Activated CD4-positive, alpha-beta T cell treated with anti-CD3 and anti-CD28 coated beads, Interleukin-2, amount 10 ng/mL, durations not matched to agents 7 days and 5 days (primary cell): ENCODE measurements around the gene RPS19BP1. TPM values are rescaled to one million over a fixed set of nuclear protein-coding genes. Genes with fewer than 3 reads are reported as not detected.

Experiments
- CTCF ChIA-PET: fragments of 350-600 bp; sonication (Branson Sonifier 250); formaldehyde crosslinking; loops from one replicate; lab custom pipeline; 2021; ENCODE audit warnings: antibody characterized with exemption; lab: Charles Lee
- POLR2A ChIA-PET: fragments of 350-600 bp; sonication (Branson Sonifier 250); formaldehyde crosslinking; loops from one replicate; lab custom pipeline; 2021; ENCODE audit warnings: antibody characterized with exemption; lab: Charles Lee
- DNase-seq: peaks from one replicate; pipeline ENCODE4 v3.0.0-alpha.2; 2020
- H3K27ac Mint-ChIP-seq: one replicate; pipeline ENCODE4 v1.8.0; 2021; ENCODE audit warnings: mild to moderate bottlenecking, moderate library complexity, mixed read lengths
- H3K27me3 Mint-ChIP-seq: one replicate; pipeline ENCODE4 v1.8.0; 2021; ENCODE audit warnings: mixed read lengths
- H3K36me3 Mint-ChIP-seq: one replicate; pipeline ENCODE4 v1.8.0; 2021; ENCODE audit warnings: low read depth, mixed read lengths
- H3K4me1 Mint-ChIP-seq: one replicate; pipeline ENCODE4 v1.8.0; 2021; ENCODE audit warnings: mixed read lengths
- H3K4me3 Mint-ChIP-seq: one replicate; pipeline ENCODE4 v1.8.0; 2021; ENCODE audit warnings: mild to moderate bottlenecking, moderate library complexity, mixed read lengths
- H3K9me3 Mint-ChIP-seq: one replicate; pipeline ENCODE4 v1.8.0; 2021; ENCODE audit warnings: mixed read lengths
- total RNA-seq, 2 experiments: library from RNA; stranded (reverse); gene quantifications; one replicate each; pipeline ENCODE4 v1.2.3, GENCODE V29; 2021

Gene RPS19BP1
- total RNA-seq, 2 experiments from 2014 or later = 51.8 to 69.3 TPM

DNA sequence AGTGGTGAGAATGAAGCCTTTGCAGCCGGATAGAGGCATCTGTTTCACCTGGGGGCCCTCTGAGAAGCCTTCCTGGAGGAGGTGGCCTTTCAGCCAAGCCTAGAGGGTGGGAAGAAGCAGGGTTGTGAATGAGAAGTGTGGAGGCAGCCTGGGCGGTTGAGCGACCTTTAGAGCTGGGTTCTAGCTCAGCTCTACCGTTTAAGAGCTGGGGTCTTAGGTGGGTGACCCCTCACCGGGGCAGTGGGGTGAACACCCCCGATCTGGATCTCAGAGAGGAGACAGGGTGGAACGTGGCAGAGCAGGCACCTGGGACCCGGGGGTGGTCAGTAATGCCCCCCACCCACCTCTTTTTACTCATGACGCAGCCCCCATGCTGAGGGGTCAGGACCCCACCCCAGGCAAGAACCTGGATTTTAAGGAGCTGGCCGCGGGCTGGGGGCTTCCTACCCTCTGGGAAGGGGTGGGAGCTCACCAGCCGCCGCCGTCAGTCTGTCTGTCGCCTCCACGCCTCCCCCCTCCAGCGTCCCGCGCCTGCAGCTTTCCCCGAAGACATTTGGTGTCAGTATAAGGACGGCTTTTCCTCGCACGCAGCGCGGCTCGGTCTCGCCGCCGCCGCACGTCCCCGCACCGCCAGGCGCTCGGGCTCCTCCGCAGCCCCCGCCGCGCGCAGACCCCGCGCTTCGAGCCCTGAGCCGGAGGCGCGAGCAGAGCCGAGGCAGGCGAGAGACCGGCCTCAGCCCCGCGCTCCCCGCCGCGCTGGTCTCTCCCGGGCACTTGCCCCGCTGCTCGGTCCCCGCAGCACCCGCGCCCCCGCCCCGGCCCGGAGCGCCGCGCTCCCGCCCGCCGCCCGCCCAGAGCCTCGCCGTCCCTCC is 24.7 kb upstream of the RPS19BP1 start:
- peaks cover 3% of the 10 kb centered on the region for H3K4me1 Mint-ChIP-seq
- peaks cover 51% of the 10 kb centered on the region for H3K27me3 Mint-ChIP-seq
- peak overlapping the region; percentile 73 for H3K27ac Mint-ChIP-seq
- ChIA-PET POLR2A (no interaction called here), CTCF (interaction anchor here (0.7 to 1.3 kb wide), 4 partner anchors 22 to 468 kb away, joined by 3 read pairs; no protein-coding TSS in a partner anchor)
- H3K4me3 Mint-ChIP-seq = no peak overlapping the region
- H3K9me3 Mint-ChIP-seq = no peaks in the 10 kb centered on the region
- DNase-seq = peak; percentile 51
- H3K36me3 Mint-ChIP-seq = no peaks in the 10 kb centered on the region

DNA sequence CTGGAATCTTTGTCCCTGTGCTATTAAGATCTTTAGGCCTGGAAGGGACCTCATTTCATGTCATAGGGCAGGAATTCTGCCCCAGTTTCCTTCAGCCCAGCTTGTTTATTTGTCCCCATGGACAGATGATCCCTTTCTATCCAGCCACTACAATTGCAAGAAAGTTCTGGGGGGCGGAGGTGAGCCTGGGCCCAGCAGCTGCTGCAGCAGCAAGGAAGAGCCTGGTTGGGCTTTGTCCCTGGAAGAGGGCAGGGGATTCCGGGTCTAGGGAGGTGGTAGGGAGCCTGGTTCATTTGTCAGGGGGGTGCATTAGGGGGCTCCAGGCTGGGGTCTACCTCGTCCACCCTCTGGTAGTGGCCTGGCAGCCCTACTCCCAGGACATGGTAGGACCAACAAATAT is 21.6 kb upstream of the RPS19BP1 start:
- H3K27ac Mint-ChIP-seq = no peak overlapping the region
- POLR2A ChIA-PET = no interaction called here
- no peak for DNase-seq
- H3K4me1 Mint-ChIP-seq = peaks cover 3% of the 10 kb centered on the region
- CTCF ChIA-PET = interaction anchor here (2.2 kb wide), 1 partner anchor 19 kb away, joined by 7 read pairs; no protein-coding TSS in a partner anchor
- H3K36me3 Mint-ChIP-seq = no peaks in the 10 kb centered on the region
- no peak overlapping the region for H3K4me3 Mint-ChIP-seq
- H3K9me3 Mint-ChIP-seq = no peaks in the 10 kb centered on the region
- peaks cover 45% of the 10 kb centered on the region for H3K27me3 Mint-ChIP-seq

DNA sequence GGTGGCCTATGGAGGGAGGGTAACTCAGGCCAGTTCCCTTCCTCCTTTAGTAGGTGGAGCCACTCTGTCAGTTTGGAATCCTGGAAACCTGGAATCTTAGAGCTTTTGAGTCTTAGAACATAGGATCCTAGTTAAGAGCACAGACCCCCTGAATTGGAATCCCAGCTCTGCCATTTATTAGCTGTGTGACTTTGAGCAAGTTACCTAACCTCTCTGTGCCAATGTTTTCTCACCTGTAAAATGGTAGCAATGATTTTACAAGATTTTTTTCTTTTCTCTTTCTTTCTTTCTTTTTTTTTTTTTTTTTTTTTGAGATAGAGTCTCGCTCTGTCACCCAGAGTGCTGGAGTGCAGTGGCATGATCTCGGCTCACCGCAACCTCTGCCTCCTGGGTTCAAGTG is 20.9 kb upstream of the RPS19BP1 start:
- Mint-ChIP-seq H3K27me3 (peaks cover 39% of the 10 kb centered on the region), H3K4me1 (peaks cover 3% of the 10 kb centered on the region), H3K27ac (no peak overlapping the region), H3K36me3 (no peaks in the 10 kb centered on the region), H3K9me3 (no peaks in the 10 kb centered on the region), H3K4me3 (no peak overlapping the region)
- ChIA-PET POLR2A (no interaction called here), CTCF (interaction anchor here (2.2 kb wide), 1 partner anchor 19 kb away, joined by 7 read pairs; no protein-coding TSS in a partner anchor)
- no peak for DNase-seq

DNA sequence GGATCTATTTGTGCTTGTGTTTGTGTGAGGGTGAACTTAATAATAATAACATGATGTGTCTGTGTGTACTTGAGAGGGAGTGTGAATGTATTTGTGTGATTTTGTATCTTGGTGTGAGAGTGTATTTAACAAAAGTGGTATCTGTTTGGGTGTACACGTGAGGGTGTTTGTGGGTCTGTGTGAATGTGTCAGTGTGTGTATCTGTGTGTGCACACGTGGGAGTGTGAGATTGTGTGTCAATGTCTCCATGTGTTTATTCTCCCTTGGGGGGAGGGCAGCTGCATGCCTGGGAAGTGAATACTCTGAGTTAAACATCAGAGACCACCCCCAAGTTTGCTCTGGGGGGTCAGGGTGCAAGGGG is 15.0 kb upstream of the RPS19BP1 start:
- no peaks in the 10 kb centered on the region for H3K9me3 Mint-ChIP-seq
- DNase-seq = no peak
- POLR2A ChIA-PET = no interaction called here
- no peaks in the 10 kb centered on the region for H3K36me3 Mint-ChIP-seq
- H3K27ac Mint-ChIP-seq = no peak overlapping the region
- peaks cover 40% of the 10 kb centered on the region for H3K27me3 Mint-ChIP-seq
- CTCF ChIA-PET = interaction anchor here (3.5 kb wide), 1 partner anchor 12 kb away, joined by 24 read pairs; no protein-coding TSS in a partner anchor
- H3K4me1 Mint-ChIP-seq = peaks cover 18% of the 10 kb centered on the region
- H3K4me3 Mint-ChIP-seq = no peak overlapping the region

DNA sequence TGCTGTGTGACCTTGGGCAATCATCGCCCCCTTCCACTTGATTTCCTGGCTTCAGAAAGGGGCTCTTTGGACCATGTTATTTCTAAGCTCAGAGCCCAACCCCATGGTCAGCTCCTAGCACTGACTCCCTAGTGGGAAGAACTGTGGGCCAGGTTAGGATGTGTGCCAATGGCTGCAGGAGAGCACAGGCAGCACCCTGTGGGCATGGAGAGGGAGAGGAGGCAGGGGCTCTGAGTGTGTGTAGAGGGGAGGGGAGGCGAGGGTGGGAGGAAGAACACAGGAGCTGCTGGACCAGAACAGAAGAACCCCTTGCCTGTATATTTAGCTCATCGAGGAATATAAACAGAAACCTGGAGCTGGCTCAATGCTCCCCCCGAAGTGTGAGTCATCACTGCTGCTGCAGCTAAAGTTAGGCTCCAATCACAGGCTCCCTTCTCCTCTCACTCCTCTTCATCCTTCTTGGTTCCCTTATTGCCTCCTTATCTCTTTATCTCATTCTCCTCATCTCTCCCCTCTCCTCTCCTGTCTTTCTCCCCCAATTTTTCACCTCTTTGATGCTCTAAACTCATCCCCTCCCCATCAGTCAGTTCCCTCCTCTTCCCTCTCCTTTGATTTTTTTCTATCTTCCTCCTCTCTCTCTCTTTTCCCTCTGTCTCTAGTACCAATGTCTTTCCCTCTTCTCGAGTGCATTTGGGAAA is 14.5 kb upstream of the RPS19BP1 start:
- POLR2A ChIA-PET = no interaction called here
- Mint-ChIP-seq H3K36me3 (no peaks in the 10 kb centered on the region), H3K27ac (no peak overlapping the region), H3K4me3 (no peak overlapping the region), H3K27me3 (peaks cover 40% of the 10 kb centered on the region), H3K4me1 (peaks cover 18% of the 10 kb centered on the region), H3K9me3 (no peaks in the 10 kb centered on the region)
- DNase-seq = no peak
- CTCF ChIA-PET = interaction anchor here (3.5 kb wide), 1 partner anchor 12 kb away, joined by 24 read pairs; no protein-coding TSS in a partner anchor

DNA sequence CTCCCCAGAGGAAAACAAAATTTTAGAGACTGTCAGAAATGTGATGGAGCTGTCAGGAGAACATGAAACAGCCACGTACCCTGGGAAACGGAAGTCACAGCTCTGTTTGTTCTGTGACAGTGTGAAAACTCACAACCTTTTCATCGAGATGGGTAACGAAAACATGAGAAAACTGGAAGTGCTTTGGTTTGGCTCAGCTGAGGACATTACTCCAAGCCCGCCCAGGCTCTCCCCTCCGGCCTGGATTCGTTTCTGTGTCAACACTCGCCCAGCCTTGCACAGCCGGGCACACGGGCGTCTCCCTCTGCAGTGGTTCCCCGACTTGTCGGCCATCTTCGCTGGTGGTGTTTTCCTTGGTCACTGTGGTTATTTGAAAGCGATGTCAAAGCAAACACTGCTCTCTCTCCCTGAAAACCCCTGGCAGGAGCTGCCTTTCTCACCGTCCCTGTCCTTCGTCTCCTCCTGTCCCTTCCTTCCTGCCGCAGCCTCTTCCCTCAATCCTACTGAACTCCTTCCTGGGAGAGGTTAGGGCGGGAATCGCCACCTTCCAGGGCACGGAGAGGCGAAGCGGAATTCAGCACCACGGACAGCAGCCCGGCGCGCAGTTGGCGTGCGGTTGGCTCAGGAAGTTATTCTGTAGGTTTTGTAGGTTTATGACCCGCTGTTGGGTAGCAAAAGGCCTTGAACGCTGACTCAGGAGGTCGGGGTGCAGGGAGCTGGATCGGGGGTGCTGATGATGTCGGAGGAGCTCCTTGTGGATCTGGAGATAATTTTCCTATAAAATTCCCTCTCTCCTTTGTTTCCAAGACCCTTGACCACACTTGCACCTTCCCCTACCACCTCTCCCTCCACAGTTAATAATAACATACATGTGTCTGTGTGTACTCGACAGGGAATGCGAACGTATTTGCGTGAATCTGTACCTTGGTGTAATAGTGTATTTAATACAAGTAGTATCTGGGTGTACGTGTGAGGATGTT is 13.1 kb upstream of the RPS19BP1 start:
- H3K36me3 Mint-ChIP-seq = no peaks in the 10 kb centered on the region
- H3K4me3 Mint-ChIP-seq = no peak overlapping the region
- POLR2A ChIA-PET = interaction anchor here (0.6 kb wide), 1 partner anchor 709 kb away, joined by 3 read pairs; no protein-coding TSS in a partner anchor
- peaks cover 18% of the 10 kb centered on the region for H3K4me1 Mint-ChIP-seq
- H3K9me3 Mint-ChIP-seq = no peaks in the 10 kb centered on the region
- H3K27ac Mint-ChIP-seq = no peak overlapping the region
- CTCF ChIA-PET = interaction anchor here (0.6 to 3.5 kb wide), 6 partner anchors 10 to 491 kb away, joined by 3 to 24 read pairs (median 4); no protein-coding TSS in a partner anchor
- peaks cover 39% of the 10 kb centered on the region for H3K27me3 Mint-ChIP-seq
- DNase-seq = peak; percentile 66

DNA sequence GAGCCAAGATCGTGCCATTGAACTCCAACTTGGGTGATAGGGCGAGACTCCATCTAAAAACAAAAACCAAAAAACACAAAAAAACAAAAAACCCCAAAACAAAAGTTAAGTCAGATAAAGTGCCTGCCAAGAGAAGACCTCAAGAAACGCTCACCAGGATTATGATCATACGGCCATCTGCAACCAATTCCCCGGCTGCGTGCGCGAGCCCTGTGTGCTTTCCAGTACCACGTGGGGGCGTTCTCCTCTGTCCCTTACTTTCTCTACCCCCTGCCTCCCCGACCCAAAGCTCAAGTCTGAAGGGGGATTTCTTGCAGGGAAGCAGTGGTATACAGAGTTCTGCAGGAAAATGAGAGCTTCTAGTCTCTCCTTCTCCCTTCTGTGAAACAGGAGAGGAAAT is 10.5 kb upstream of the RPS19BP1 start:
- peaks cover 33% of the 10 kb centered on the region for H3K27me3 Mint-ChIP-seq
- H3K36me3 Mint-ChIP-seq = no peaks in the 10 kb centered on the region

DNA sequence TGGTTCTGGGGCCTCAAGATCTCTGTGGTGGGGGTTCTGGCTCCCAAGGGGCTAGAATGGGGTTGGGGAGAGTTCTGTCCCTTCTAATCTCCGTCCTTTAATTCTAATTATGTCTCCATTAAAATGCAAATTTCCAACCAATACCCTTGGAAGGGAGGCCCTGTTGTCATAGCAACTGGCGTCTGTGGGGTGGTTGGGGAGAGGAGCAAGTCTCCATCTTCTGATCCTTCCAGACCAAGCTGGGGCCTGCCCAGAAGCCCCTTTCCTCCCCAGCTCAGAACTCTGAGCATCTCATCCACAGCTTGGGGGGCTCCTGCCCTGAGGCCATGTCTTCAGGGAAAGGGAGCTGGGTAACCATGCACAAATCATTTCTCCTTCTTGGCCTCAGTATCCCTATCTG is 5.4 kb upstream of the RPS19BP1 start:
- peaks cover 11% of the 10 kb centered on the region for H3K4me1 Mint-ChIP-seq
- ChIA-PET POLR2A (no interaction called here), CTCF (interaction anchor here (1.2 to 2.0 kb wide), 2 partner anchors 9 to 487 kb away, joined by 7 read pairs; no protein-coding TSS in a partner anchor)
- H3K36me3 Mint-ChIP-seq = no peaks in the 10 kb centered on the region
- no peaks in the 10 kb centered on the region for H3K27me3 Mint-ChIP-seq
- DNase-seq = no peak
- H3K9me3 Mint-ChIP-seq = no peaks in the 10 kb centered on the region
- no peak overlapping the region for H3K4me3 Mint-ChIP-seq
- H3K27ac Mint-ChIP-seq = no peak overlapping the region

More for the DNA sequence above, 10.5 kb upstream of the RPS19BP1 start:
- POLR2A ChIA-PET = no interaction called here
- H3K4me1 Mint-ChIP-seq = peaks cover 18% of the 10 kb centered on the region
- CTCF ChIA-PET = interaction anchor here (0.6 to 1.9 kb wide), 5 partner anchors 8 to 481 kb away, joined by 3 to 6 read pairs (median 5); no protein-coding TSS in a partner anchor
- DNase-seq = peak; percentile 44
- no peaks in the 10 kb centered on the region for H3K9me3 Mint-ChIP-seq
- H3K4me3 Mint-ChIP-seq = no peak overlapping the region
- no peak overlapping the region for H3K27ac Mint-ChIP-seq

DNA sequence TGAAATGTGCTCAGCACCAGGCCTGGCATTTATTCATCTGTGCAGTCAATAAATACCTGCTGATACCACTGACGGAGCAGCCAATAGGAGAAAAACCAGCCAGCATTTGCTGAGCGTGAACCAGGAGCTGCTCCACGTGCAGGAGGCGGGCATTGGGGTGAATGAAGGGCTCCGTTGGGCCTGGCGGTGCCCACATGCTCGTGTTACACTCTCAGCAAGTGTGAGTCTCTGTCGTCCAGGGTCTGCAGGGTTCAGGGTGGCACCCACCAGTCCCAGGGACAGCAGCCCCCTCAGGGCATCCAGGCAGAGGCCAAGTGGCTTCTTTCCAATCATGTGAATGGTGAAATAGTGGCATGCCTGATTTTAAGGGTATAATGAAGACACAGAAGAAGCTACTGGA is 4.2 kb upstream of the RPS19BP1 start:
- CTCF ChIA-PET = interaction anchor here (0.6 to 4.5 kb wide), 3 partner anchors 34 to 811 kb away, joined by 3 to 57 read pairs (median 4); no protein-coding TSS in a partner anchor
- no peaks in the 10 kb centered on the region for H3K9me3 Mint-ChIP-seq
- POLR2A ChIA-PET = no interaction called here

DNA sequence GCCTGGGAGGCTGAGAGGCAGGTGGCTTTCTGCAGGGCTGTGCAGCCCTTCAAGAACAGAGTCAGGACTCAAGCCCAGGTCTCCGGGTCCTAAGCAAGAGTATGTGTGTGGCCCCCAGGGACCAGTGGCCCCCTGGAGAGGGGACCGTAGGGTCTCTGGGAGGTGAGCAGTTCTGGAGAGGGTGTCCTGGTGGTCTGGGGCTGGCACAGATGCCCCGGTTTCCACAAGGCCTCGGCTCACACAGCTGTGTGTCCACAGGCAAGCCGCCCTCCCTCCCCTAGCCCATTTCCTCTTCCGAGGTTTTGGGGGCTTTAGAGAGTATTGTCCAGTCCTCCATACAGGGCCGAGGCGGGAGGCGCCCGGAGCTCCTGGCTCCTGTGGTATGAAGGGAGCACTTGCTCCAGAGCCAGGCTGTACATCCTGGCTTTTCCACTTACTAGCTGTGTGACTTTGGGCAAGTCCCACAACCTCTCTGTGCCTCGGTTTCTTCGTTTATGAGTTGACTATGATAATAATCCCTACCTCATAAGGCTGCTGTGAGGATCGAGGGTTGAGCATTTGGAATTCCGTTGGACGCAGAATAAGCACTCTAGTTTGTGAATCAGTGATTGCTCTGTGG is 3.4 kb upstream of the RPS19BP1 start:
- Mint-ChIP-seq H3K27me3 (no peaks in the 10 kb centered on the region), H3K4me1 (peaks cover 25% of the 10 kb centered on the region), H3K9me3 (no peaks in the 10 kb centered on the region), H3K36me3 (peaks cover 10% of the 10 kb centered on the region), H3K27ac (no peak overlapping the region), H3K4me3 (no peak overlapping the region)
- CTCF ChIA-PET = interaction anchor here (0.6 to 4.5 kb wide), 8 partner anchors 10 to 783 kb away, joined by 3 to 57 read pairs (median 9); no protein-coding TSS in a partner anchor
- no peak for DNase-seq
- POLR2A ChIA-PET = no interaction called here

More for the DNA sequence above, 4.2 kb upstream of the RPS19BP1 start:
- Mint-ChIP-seq H3K36me3 (peaks cover 4% of the 10 kb centered on the region), H3K27me3 (no peaks in the 10 kb centered on the region), H3K27ac (no peak overlapping the region), H3K4me3 (no peak overlapping the region), H3K4me1 (peaks cover 18% of the 10 kb centered on the region)
- DNase-seq = no peak

DNA sequence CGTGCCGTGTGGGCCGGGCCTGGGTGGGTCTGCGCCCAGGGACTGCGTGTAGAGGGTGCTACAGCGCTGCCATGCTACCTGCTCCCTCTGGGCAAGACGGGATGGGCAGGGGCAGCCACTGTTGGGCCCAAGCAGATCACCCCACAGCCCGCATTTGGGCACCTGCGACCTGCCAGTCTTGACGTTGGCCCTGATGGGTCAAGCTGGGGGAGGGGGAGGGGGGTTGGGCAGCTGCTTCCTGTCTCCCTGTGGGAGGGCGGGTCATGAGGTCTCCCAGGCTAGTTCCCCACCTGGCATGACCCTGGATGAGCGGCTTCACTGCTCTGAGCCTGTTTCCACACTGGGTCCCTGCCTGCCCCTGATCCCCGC is 2.8 kb upstream of the RPS19BP1 start:
- H3K4me3 Mint-ChIP-seq = no peak overlapping the region

More for the DNA sequence above, 2.8 kb upstream of the RPS19BP1 start:
- Mint-ChIP-seq H3K27ac (no peak overlapping the region), H3K4me1 (peaks cover 31% of the 10 kb centered on the region), H3K36me3 (peaks cover 16% of the 10 kb centered on the region), H3K9me3 (no peaks in the 10 kb centered on the region), H3K27me3 (no peaks in the 10 kb centered on the region)
- DNase-seq = no peak
- ChIA-PET POLR2A (no interaction called here), CTCF (interaction anchor here (0.5 to 4.5 kb wide), 25 partner anchors 8 to 520 kb away, joined by 3 to 57 read pairs (median 4); no protein-coding TSS in a partner anchor)
